Activated CD4-positive, alpha-beta memory T cell treated with anti-CD3 and anti-CD28 coated beads, Interleukin-2, amount 10 ng/mL, durations not matched to agents 7 days and 5 days (primary cell): Measurements from ENCODE around the gene ANXA5. TPM values are rescaled to one million over a fixed set of nuclear protein-coding genes. Genes with fewer than 3 reads are reported as not detected.

Experiments
- CTCF ChIA-PET: fragments of 350-600 bp; sonication (Branson Sonifier 250); formaldehyde crosslinking; loops from one replicate; lab custom pipeline; 2021; ENCODE audit warnings: antibody characterized with exemption, inconsistent platforms; lab: Charles Lee
- POLR2A ChIA-PET: fragments of 350-600 bp; sonication (Branson Sonifier 250); formaldehyde crosslinking; loops from one replicate; lab custom pipeline; 2021; ENCODE audit warnings: antibody characterized with exemption; lab: Charles Lee
- DNase-seq: peaks from one replicate; pipeline ENCODE4 v3.0.0-alpha.2; 2020
- H3K27ac Mint-ChIP-seq: one replicate; pipeline ENCODE4 v1.8.0; 2021; ENCODE audit warnings: mild to moderate bottlenecking, mixed read lengths
- H3K27me3 Mint-ChIP-seq: one replicate; pipeline ENCODE4 v1.8.0; 2021; ENCODE audit warnings: mixed read lengths
- H3K36me3 Mint-ChIP-seq: one replicate; pipeline ENCODE4 v1.8.0; 2021; ENCODE audit warnings: low read depth, mixed read lengths
- H3K4me1 Mint-ChIP-seq: one replicate; pipeline ENCODE4 v1.8.0; 2021; ENCODE audit warnings: mixed read lengths
- H3K4me3 Mint-ChIP-seq: one replicate; pipeline ENCODE4 v1.8.0; 2021; ENCODE audit warnings: mild to moderate bottlenecking, mixed read lengths
- H3K9me3 Mint-ChIP-seq: one replicate; pipeline ENCODE4 v1.8.0; 2021; ENCODE audit warnings: mixed read lengths
- total RNA-seq, 2 experiments: library from RNA; stranded (reverse); gene quantifications; one replicate each; pipeline ENCODE4 v1.2.3, GENCODE V29; 2021

ANXA5 gene
- total RNA-seq, 2 experiments from 2014 or later, result 234 to 235 TPM

GRCh38 chr4:121688701-121689100 is 8.1 kb downstream of the ANXA5 start:
- H3K4me1 Mint-ChIP-seq, result peaks cover 8% of the 10 kb centered on the region
- H3K27me3 Mint-ChIP-seq, result no peaks in the 10 kb centered on the region
- H3K27ac Mint-ChIP-seq, result no peak overlapping the region
- H3K4me3 Mint-ChIP-seq, result no peak overlapping the region
- no peaks in the 10 kb centered on the region for H3K9me3 Mint-ChIP-seq
- DNase-seq, result no peak
- CTCF ChIA-PET, result interaction anchor here (0.7 to 0.8 kb wide), 2 partner anchors 23 to 48 kb away, joined by 3 read pairs; no protein-coding TSS in a partner anchor
- H3K36me3 Mint-ChIP-seq, result peaks cover 42% of the 10 kb centered on the region
- POLR2A ChIA-PET, result no interaction called here

GRCh38 chr4:121688261-121688660 is 8.5 kb downstream of the ANXA5 start:
- CTCF ChIA-PET, result interaction anchor here (0.7 to 0.8 kb wide), 2 partner anchors 23 to 48 kb away, joined by 3 read pairs; no protein-coding TSS in a partner anchor
- POLR2A ChIA-PET, result interaction anchor here (1.4 kb wide), 1 partner anchor 8 kb away, joined by 5 read pairs; no protein-coding TSS in a partner anchor
- no peak overlapping the region for H3K27ac Mint-ChIP-seq
- no peaks in the 10 kb centered on the region for H3K9me3 Mint-ChIP-seq
- H3K27me3 Mint-ChIP-seq, result no peaks in the 10 kb centered on the region
- no peak for DNase-seq
- H3K4me3 Mint-ChIP-seq, result no peak overlapping the region
- peaks cover 38% of the 10 kb centered on the region for H3K36me3 Mint-ChIP-seq
- peaks cover 4% of the 10 kb centered on the region for H3K4me1 Mint-ChIP-seq

- no peaks in the 10 kb centered on the region for H3K27me3 Mint-ChIP-seq
- CTCF ChIA-PET, result interaction anchor here (0.9 to 1.5 kb wide), 2 partner anchors 15 to 315 kb away, joined by 4 to 5 read pairs; no protein-coding TSS in a partner anchor
- no peak for DNase-seq
- POLR2A ChIA-PET, result no interaction called here
- H3K9me3 Mint-ChIP-seq, result no peaks in the 10 kb centered on the region
- H3K27ac Mint-ChIP-seq, result no peak overlapping the region
- peaks cover 25% of the 10 kb centered on the region for H3K36me3 Mint-ChIP-seq
- no peak overlapping the region for H3K4me3 Mint-ChIP-seq
- peaks cover 4% of the 10 kb centered on the region for H3K4me1 Mint-ChIP-seq
Measured at GRCh38 chr4:121686255-121686654, 10.5 kb downstream of the ANXA5 start.

GRCh38 chr4:121685257-121685656 is 11.5 kb downstream of the ANXA5 start:
- CTCF ChIA-PET, result interaction anchor here (0.6 to 1.5 kb wide), 3 partner anchors 14 to 314 kb away, joined by 3 to 5 read pairs (median 4); no protein-coding TSS in a partner anchor
- H3K4me1 Mint-ChIP-seq, result peaks cover 4% of the 10 kb centered on the region
- DNase-seq, result no peak
- H3K36me3 Mint-ChIP-seq, result peaks cover 33% of the 10 kb centered on the region
- POLR2A ChIA-PET, result interaction anchor here (0.9 kb wide), 1 partner anchor 11 kb away, joined by 3 read pairs; no protein-coding TSS in a partner anchor
- no peaks in the 10 kb centered on the region for H3K27me3 Mint-ChIP-seq
- H3K27ac Mint-ChIP-seq, result no peak overlapping the region
- no peak overlapping the region for H3K4me3 Mint-ChIP-seq
- H3K9me3 Mint-ChIP-seq, result no peaks in the 10 kb centered on the region

GRCh38 chr4:121684561-121684960 is 12.2 kb downstream of the ANXA5 start:
- peaks cover 39% of the 10 kb centered on the region for H3K36me3 Mint-ChIP-seq
- no peaks in the 10 kb centered on the region for H3K9me3 Mint-ChIP-seq
- DNase-seq, result no peak
- no peaks in the 10 kb centered on the region for H3K27me3 Mint-ChIP-seq
- H3K4me3 Mint-ChIP-seq, result no peak overlapping the region
- H3K27ac Mint-ChIP-seq, result no peak overlapping the region
- CTCF ChIA-PET, result no interaction called here
- POLR2A ChIA-PET, result no interaction called here
- peaks cover 4% of the 10 kb centered on the region for H3K4me1 Mint-ChIP-seq

GRCh38 chr4:121684016-121684415 is 12.8 kb downstream of the ANXA5 start:
- H3K4me1 Mint-ChIP-seq, result peaks cover 4% of the 10 kb centered on the region
- no peak overlapping the region for H3K4me3 Mint-ChIP-seq
- DNase-seq, result no peak
- no peaks in the 10 kb centered on the region for H3K9me3 Mint-ChIP-seq
- no peak overlapping the region for H3K27ac Mint-ChIP-seq
- CTCF ChIA-PET, result no interaction called here
- H3K27me3 Mint-ChIP-seq, result no peaks in the 10 kb centered on the region
- POLR2A ChIA-PET, result no interaction called here
- H3K36me3 Mint-ChIP-seq, result peaks cover 44% of the 10 kb centered on the region

- Mint-ChIP-seq H3K36me3 (peaks cover 60% of the 10 kb centered on the region), H3K9me3 (no peaks in the 10 kb centered on the region), H3K4me1 (peaks cover 4% of the 10 kb centered on the region), H3K27ac (no peak overlapping the region), H3K27me3 (no peaks in the 10 kb centered on the region), H3K4me3 (no peak overlapping the region)
- ChIA-PET POLR2A (interaction anchor here (1.7 kb wide), 1 partner anchor 15 kb away, joined by 7 read pairs; the partner anchor contains the start of gene ANXA5), CTCF (interaction anchor here (1.2 kb wide), 1 partner anchor 43 kb away, joined by 4 read pairs; no protein-coding TSS in a partner anchor)
- DNase-seq, result no peak
Measured at GRCh38 chr4:121680571-121680970, 16.2 kb downstream of the ANXA5 start.

- H3K27ac Mint-ChIP-seq, result no peak overlapping the region
- no peaks in the 10 kb centered on the region for H3K9me3 Mint-ChIP-seq
- ChIA-PET POLR2A (interaction anchor here (1.7 kb wide), 1 partner anchor 16 kb away, joined by 7 read pairs; the partner anchor contains the start of gene ANXA5), CTCF (interaction anchor here (1.2 kb wide), 1 partner anchor 44 kb away, joined by 4 read pairs; no protein-coding TSS in a partner anchor)
- no peak overlapping the region for H3K4me3 Mint-ChIP-seq
- H3K27me3 Mint-ChIP-seq, result no peaks in the 10 kb centered on the region
- H3K36me3 Mint-ChIP-seq, result peaks cover 55% of the 10 kb centered on the region
- no peak for DNase-seq
- H3K4me1 Mint-ChIP-seq, result no peaks in the 10 kb centered on the region
Measured at GRCh38 chr4:121679951-121680350, 16.8 kb downstream of the ANXA5 start.

GRCh38 chr4:121679267-121679666 is 17.5 kb downstream of the ANXA5 start:
- no peak overlapping the region for H3K4me3 Mint-ChIP-seq
- H3K36me3 Mint-ChIP-seq, result peaks cover 50% of the 10 kb centered on the region
- H3K4me1 Mint-ChIP-seq, result no peaks in the 10 kb centered on the region
- no peaks in the 10 kb centered on the region for H3K9me3 Mint-ChIP-seq
- H3K27me3 Mint-ChIP-seq, result no peaks in the 10 kb centered on the region
- ChIA-PET CTCF (no interaction called here), POLR2A (no interaction called here)
- no peak overlapping the region for H3K27ac Mint-ChIP-seq
- no peak for DNase-seq

- no peak for DNase-seq
- ChIA-PET CTCF (no interaction called here), POLR2A (interaction anchor here (0.9 kb wide), 1 partner anchor 11 kb away, joined by 3 read pairs; no protein-coding TSS in a partner anchor)
- H3K4me1 Mint-ChIP-seq, result no peaks in the 10 kb centered on the region
- peaks cover 54% of the 10 kb centered on the region for H3K36me3 Mint-ChIP-seq
- no peaks in the 10 kb centered on the region for H3K27me3 Mint-ChIP-seq
- no peak overlapping the region for H3K27ac Mint-ChIP-seq
- no peak overlapping the region for H3K4me3 Mint-ChIP-seq
- no peaks in the 10 kb centered on the region for H3K9me3 Mint-ChIP-seq
Measured at GRCh38 chr4:121677524-121677923, 19.3 kb downstream of the ANXA5 start.

GRCh38 chr4:121676345-121677075 is 20.3 kb downstream of the ANXA5 start:
- Mint-ChIP-seq H3K36me3 (peaks cover 61% of the 10 kb centered on the region), H3K27me3 (no peaks in the 10 kb centered on the region), H3K4me1 (no peaks in the 10 kb centered on the region), H3K4me3 (no peak overlapping the region), H3K9me3 (no peaks in the 10 kb centered on the region), H3K27ac (no peak overlapping the region)
- CTCF ChIA-PET, result no interaction called here
- DNase-seq, result no peak
- POLR2A ChIA-PET, result interaction anchor here (1.2 kb wide), 1 partner anchor 20 kb away, joined by 3 read pairs; no protein-coding TSS in a partner anchor

GRCh38 chr4:121675715-121676114 is 21.1 kb downstream of the ANXA5 start:
- CTCF ChIA-PET, result no interaction called here
- no peaks in the 10 kb centered on the region for H3K4me1 Mint-ChIP-seq
- H3K36me3 Mint-ChIP-seq, result peaks cover 62% of the 10 kb centered on the region
- no peaks in the 10 kb centered on the region for H3K9me3 Mint-ChIP-seq
- H3K27me3 Mint-ChIP-seq, result no peaks in the 10 kb centered on the region
- POLR2A ChIA-PET, result no interaction called here
- H3K4me3 Mint-ChIP-seq, result no peak overlapping the region
- no peak for DNase-seq
- no peak overlapping the region for H3K27ac Mint-ChIP-seq

- Mint-ChIP-seq H3K27me3 (no peaks in the 10 kb centered on the region), H3K4me3 (no peak overlapping the region), H3K9me3 (no peaks in the 10 kb centered on the region), H3K27ac (no peak overlapping the region), H3K4me1 (no peaks in the 10 kb centered on the region), H3K36me3 (peaks cover 61% of the 10 kb centered on the region)
- no peak for DNase-seq
- ChIA-PET CTCF (interaction anchor here (0.6 kb wide), 1 partner anchor 461 kb away, joined by 4 read pairs; no protein-coding TSS in a partner anchor), POLR2A (no interaction called here)
Measured at GRCh38 chr4:121674696-121675095, 22.1 kb downstream of the ANXA5 start.
